IPS-NIHi7 (cell line): ENCODE results near the gene LYPD1.

Experiments used
- DNase-seq: peaks from one replicate; pipeline ENCODE4 v3.0.0; 2012; ENCODE audit warnings: mixed read lengths; ENCODE audit errors: extremely low spot score

The LYPD1 gene

GRCh38 chr2:132632000-132632649 lies 37.9 kb downstream of the LYPD1 start:
- DNase-seq, result no peak

- DNase-seq, result no peak
Measured at GRCh38 chr2:132627536-132627935, 42.5 kb downstream of the LYPD1 start.

- DNase-seq, result no peak
Measured at GRCh38 chr2:132623096-132623839, 46.7 kb downstream of the LYPD1 start.

GRCh38 chr2:132621131-132621875 lies 48.7 kb downstream of the LYPD1 start:
- DNase-seq, result no peak

- no peak for DNase-seq
Measured at GRCh38 chr2:132620115-132620514, 49.9 kb downstream of the LYPD1 start.

- no peak for DNase-seq
Measured at GRCh38 chr2:132618734-132619133, 51.3 kb downstream of the LYPD1 start.

- DNase-seq, result no peak
Measured at GRCh38 chr2:132617989-132618388, 52.0 kb downstream of the LYPD1 start.

GRCh38 chr2:132615329-132616085 lies 54.5 kb downstream of the LYPD1 start:
- no peak for DNase-seq

GRCh38 chr2:132611719-132612118 lies 58.3 kb downstream of the LYPD1 start:
- DNase-seq, result no peak

- DNase-seq, result no peak
Measured at GRCh38 chr2:132609101-132609890, 60.7 kb downstream of the LYPD1 start.

- no peak for DNase-seq
Measured at GRCh38 chr2:132608311-132608710, 61.7 kb downstream of the LYPD1 start.

- no peak for DNase-seq
Measured at GRCh38 chr2:132607426-132608090, 62.4 kb downstream of the LYPD1 start.

- no peak for DNase-seq
Measured at GRCh38 chr2:132606649-132607048, 63.4 kb downstream of the LYPD1 start.

- peak; percentile 27 for DNase-seq
Measured at GRCh38 chr2:132605236-132606180, 64.5 kb downstream of the LYPD1 start.

- DNase-seq, result no peak
Measured at GRCh38 chr2:132604561-132604960, 65.4 kb downstream of the LYPD1 start.

GRCh38 chr2:132599556-132599955 lies 70.4 kb downstream of the LYPD1 start:
- DNase-seq, result no peak

GRCh38 chr2:132598536-132598935 lies 71.5 kb downstream of the LYPD1 start:
- DNase-seq, result no peak

GRCh38 chr2:132597831-132598230 lies 72.2 kb downstream of the LYPD1 start:
- DNase-seq, result no peak

GRCh38 chr2:132597166-132597565 lies 72.8 kb downstream of the LYPD1 start:
- no peak for DNase-seq
